Aortic smooth muscle cell (primary cell): ENCODE data around the gene CNIH2. TPM values are rescaled to one million over a fixed set of nuclear protein-coding genes. Genes with fewer than 3 reads are reported as not detected.

Source experiments
- total RNA-seq: library from RNA; depleted of rRNA; stranded (reverse); fragments of >200 nt; gene quantifications from 2 replicates; pipeline ENCODE4 v1.2.3, GENCODE V29; 2014

Gene CNIH2
- total RNA-seq: 0.37 and 0.40 TPM in 2 replicates

GRCh38 chr11:66277471-66278362, at the start of gene CNIH2:
CNIH2 (plus strand) TSS chr11:66278175; CDS start chr11:66278457, 282 bp downstream.

DNA sequence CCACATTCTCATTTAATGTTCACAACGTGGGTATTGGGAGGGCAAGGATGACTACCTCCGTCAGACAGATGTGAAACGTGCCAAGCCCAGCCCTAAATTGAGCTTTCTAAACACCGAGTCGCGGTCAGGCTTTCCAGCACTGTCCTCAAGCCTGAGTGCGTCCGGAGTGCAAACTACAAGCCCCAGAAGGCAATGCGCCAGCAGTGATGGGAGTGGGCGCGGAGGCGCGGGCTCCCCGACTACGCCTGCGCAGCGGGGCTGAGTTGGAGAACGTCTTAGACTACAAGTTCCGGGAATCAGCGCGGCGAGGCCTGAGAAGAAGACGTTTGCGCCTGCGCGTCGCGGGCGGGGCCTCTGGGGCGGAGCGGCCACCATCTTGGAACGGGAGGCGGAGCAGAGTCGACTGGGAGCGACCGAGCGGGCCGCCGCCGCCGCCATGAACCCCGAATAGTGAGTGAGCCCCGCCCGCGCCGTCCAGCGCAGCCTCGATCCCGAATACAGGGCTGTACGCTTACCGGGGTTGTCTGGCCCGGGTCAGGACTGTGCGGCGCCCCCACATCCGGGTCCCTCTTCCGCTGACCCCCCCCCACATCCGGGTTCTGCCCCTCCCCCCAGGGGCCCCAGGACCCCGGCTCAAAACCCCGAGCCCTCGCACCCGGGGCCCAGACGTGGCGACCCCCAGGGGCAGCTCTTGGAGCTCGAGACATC, 9.6 kb upstream of the CNIH2 start, which contains the start of gene RAB1B:
Gene RAB1B (plus strand): TSS at position 396 of the 708 bp plus-strand sequence. CDS start 41 bp downstream, at position 437.

GRCh38 chr11:66288671-66289547, 10.9 kb downstream of the CNIH2 start, which contains the start of gene YIF1A:
YIF1A (minus strand) TSS chr11:66289143; CDS start chr11:66288985, 158 bp downstream.

GRCh38 chr11:66291706-66292542, 13.9 kb downstream of the CNIH2 start, which contains the start of gene TMEM151A:
TMEM151A (plus strand) TSS chr11:66291894; CDS start chr11:66292014, 120 bp downstream.

GRCh38 chr11:66316849-66317251, 38.9 kb downstream of the CNIH2 start, which contains the start of gene CD248:
CD248 (minus strand) TSS chr11:66317044; CDS start chr11:66317027, 17 bp downstream.

Other genes starting within 250 kb of the CNIH2 start
- not detected in 2 replicates for gene GAL3ST3, start 229.0 kb upstream of the CNIH2 start, total RNA-seq
- 127 and 134 TPM in 2 replicates for gene SF3B2, start 225.8 kb upstream of the CNIH2 start, total RNA-seq
- 23.9 and 47.6 TPM in 2 replicates for gene PACS1, start 207.9 kb upstream of the CNIH2 start, total RNA-seq
- 14.9 and 17.7 TPM in 2 replicates for gene KLC2, start 20.5 kb upstream of the CNIH2 start, total RNA-seq
- 93.0 and 102 TPM in 2 replicates for gene RAB1B, start 9.5 kb upstream of the CNIH2 start, total RNA-seq
- 143 and 183 TPM in 2 replicates for gene YIF1A, start 11.0 kb downstream of the CNIH2 start, total RNA-seq
- gene TMEM151A, start 13.7 kb downstream of the CNIH2 start, total RNA-seq: 0.13 and 0.25 TPM in 2 replicates
- gene CD248, start 38.9 kb downstream of the CNIH2 start, total RNA-seq: 21.9 and 23.3 TPM in 2 replicates
- gene RIN1, start 58.3 kb downstream of the CNIH2 start, total RNA-seq: 19.5 and 25.9 TPM in 2 replicates
- gene BRMS1, start 66.9 kb downstream of the CNIH2 start, total RNA-seq: 50.1 and 58.0 TPM in 2 replicates
- gene B4GAT1, start 69.5 kb downstream of the CNIH2 start, total RNA-seq: 38.4 and 46.9 TPM in 2 replicates
- under 0.01 and 0.12 TPM in 2 replicates for gene SLC29A2, start 93.6 kb downstream of the CNIH2 start, total RNA-seq
- gene NPAS4, start 142.9 kb downstream of the CNIH2 start, total RNA-seq: not detected in 2 replicates
- 32.0 and 32.1 TPM in 2 replicates for gene MRPL11, start 160.7 kb downstream of the CNIH2 start, total RNA-seq
- gene PELI3, start 188.7 kb downstream of the CNIH2 start, total RNA-seq: 11.1 TPM in 2 replicates
- 41.3 and 58.4 TPM in 2 replicates for gene DPP3, start 202.3 kb downstream of the CNIH2 start, total RNA-seq
- gene BBS1, start 232.5 kb downstream of the CNIH2 start, total RNA-seq: 25.4 and 28.5 TPM in 2 replicates